LNCaP clone FGC (cell line): ENCODE measurements around the gene SYNM.
A peak's percentile ranks its signal among the peaks of the same experiment; 100 is the strongest.

Experiments
- DNase-seq: peaks from one replicate; pipeline ENCODE4 v3.0.0-alpha.2; 2011; ENCODE audit warnings: low read depth
- H3K4me3 ChIP-seq: 2 replicates; pipeline ENCODE4 v1.5.1; 2011; ENCODE audit warnings: mild to moderate bottlenecking, low read depth, low read length, control low read depth
- CTCF ChIP-seq: IDR thresholded peaks from 2 replicates; pipeline ENCODE4 v1.5.1; 2012; ENCODE audit warnings: mild to moderate bottlenecking; ENCODE audit not compliant: control insufficient read depth, insufficient read depth; ENCODE audit errors: extremely low read depth

SYNM gene

GRCh38 chr15:99100245-99101173 is 4.4 kb upstream of the SYNM start:
- peak overlapping the region; percentile 39 for H3K4me3 ChIP-seq
- TF ChIP-seq CTCF: peak; percentile 95

GRCh38 chr15:99101501-99101900 is 3.4 kb upstream of the SYNM start:
- no peak for TF ChIP-seq CTCF
- no peak for DNase-seq
- H3K4me3 ChIP-seq: no peak overlapping the region

More at GRCh38 chr15:99100245-99101173, 4.4 kb upstream of the SYNM start:
- peak; percentile 19 for DNase-seq

- H3K4me3 ChIP-seq: no peak overlapping the region
- no peak for TF ChIP-seq CTCF
- DNase-seq: no peak
These were observed 2.3 kb upstream of the SYNM start for GRCh38 chr15:99102332-99103235.

DNA sequence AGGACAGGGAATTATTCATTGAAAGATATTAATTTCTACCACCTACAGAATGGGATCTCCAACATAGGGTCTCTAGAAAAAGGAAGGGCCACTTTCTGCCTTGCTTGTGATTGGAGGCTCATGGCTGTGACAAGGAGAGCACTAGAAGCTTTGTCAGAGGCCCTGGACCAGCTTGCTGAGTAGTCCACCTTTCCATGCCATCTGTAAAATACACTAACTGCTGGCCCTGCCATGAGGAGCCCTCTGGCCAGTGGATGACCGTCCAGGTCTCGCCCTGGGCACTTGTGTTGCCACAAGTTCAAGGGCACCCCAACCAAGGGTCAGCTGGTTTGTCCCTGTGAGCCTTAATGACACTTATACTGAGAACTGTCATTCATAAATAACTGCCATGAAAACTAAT is 1.6 kb upstream of the SYNM start:
- no peak for TF ChIP-seq CTCF
- no peak overlapping the region for H3K4me3 ChIP-seq
- no peak for DNase-seq

DNA sequence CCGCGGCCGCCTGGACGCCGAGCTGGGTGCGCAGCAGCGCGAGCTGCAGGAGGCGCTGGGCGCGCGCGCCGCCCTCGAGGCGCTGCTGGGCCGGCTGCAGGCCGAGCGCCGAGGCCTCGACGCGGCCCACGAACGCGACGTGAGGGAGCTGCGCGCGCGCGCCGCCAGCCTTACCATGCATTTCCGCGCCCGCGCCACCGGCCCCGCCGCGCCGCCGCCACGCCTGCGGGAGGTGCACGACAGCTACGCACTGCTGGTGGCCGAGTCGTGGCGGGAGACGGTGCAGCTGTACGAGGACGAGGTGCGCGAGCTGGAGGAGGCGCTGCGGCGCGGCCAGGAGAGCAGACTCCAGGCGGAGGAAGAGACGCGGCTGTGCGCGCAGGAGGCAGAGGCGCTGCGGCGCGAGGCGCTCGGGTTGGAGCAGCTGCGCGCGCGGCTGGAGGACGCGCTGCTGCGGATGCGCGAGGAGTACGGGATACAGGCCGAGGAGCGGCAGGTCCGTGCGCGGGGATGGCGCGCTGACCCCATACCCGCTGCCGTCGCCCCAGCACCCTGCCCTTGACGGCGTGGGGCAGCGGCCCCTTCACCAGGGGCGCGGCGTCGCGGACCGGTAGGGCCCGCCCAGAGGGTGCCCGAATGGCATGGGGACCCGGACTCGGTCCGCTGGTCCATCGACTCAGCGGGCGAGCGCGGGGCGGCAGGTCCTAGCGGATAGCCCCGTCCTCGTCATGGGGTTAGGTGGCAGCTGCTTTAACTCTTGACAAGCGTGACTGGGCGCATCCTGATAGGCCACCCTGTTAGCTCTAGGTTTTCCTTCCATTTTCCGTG is 848 bp downstream of the SYNM start:
- TF ChIP-seq CTCF: peak; percentile 16; the same call in 1 of the 2 replicates
- no peak for DNase-seq
- no peak overlapping the region for H3K4me3 ChIP-seq

DNA sequence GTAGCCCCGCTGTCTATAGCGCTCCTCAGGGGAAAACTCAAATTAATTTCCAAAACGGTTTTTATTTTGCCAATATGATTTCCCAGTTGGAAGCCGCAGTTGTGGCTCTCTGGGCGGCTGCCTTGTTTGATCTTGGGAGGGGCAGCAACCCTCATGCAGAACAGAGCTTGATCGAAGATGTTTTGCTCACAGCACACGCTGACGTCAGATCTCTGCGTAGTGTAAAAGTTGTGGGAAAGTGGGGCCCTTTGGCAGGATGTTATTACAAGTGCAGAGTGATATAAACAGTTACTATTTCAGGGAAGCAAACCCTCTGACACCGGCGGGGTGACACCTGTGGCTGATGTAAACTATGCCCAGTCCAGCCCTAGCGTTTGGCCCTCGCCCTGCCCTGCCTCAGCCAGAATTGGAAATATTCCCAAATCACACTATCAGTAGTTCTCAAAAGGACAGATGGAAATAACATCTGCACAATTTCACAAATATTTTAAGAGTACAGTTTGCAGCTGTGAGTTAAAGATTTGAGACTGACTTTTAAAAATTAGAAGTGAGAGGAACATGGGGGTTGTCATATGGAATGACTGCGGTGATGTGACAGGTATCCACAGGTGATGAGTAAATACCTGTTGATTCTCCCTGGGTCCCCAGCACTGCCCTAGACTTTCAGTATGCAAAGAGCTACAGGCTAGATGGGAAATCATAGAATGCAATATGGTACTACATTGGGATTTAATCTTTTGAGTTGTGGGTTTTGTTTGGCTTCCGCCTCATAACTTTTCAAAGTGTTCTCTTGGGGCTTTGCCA is 1.7 kb downstream of the SYNM start:
- no peak overlapping the region for H3K4me3 ChIP-seq
- DNase-seq: no peak
- no peak for TF ChIP-seq CTCF
